H54 (cell line): Measurements from ENCODE around the gene NWD2.

Experiments used
- DNase-seq: peaks from one replicate; pipeline ENCODE4 v3.0.0; 2011; ENCODE audit warnings: low spot score, mixed read lengths; ENCODE audit not compliant: insufficient read length
- FAIRE-seq: peaks from 3 replicates; lab custom pipeline; 2011; peaks lifted over from hg19 to GRCh38; lab: Jason Lieb, UNC
- POLR2A ChIP-seq: IDR thresholded peaks from 2 replicates; pipeline ENCODE4 v1.6.1; 2011; ENCODE audit warnings: low read depth, mild to moderate bottlenecking, low read length

The NWD2 gene

DNA sequence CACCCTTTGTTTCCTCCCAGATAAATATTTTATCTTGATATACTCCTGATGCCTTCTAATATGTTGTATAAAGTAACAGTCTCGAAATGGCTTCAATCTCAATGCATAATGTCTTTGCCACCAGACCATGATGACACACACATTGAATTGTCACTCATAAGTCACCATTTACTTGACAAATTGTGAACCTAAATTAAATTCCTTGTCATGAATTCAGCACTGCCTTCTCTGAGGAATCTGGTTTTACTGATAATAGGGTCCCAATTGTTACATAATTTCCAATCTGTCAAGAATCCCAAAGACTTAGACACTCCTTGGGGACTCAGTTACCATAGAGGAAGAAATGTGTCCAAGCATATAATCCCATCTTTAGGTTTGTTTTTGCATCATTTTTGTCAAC is 82.3 kb downstream of the NWD2 start:
- DNase-seq, result no peak
- FAIRE-seq, result no peak
- no peak for TF ChIP-seq POLR2A

DNA sequence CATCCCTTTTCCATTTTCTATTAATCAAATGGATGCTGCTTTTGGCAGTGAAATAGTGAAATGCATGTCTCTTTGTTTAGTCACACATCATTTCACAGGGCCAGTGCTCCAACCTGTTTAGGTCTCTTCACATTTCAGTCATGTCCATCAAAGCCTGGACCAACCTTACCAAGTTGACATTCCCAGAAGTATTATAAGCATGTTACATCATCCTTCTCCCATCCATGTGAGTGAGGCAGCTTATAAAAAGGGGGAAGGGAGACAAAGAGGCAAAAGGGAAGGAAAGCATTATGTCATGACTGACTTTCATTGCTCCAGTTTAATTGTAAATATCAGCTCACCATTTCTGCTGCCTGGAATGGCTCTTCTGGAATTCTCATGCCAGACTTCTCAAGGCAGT is 94.4 kb downstream of the NWD2 start:
- no peak for DNase-seq
- no peak for FAIRE-seq

DNA sequence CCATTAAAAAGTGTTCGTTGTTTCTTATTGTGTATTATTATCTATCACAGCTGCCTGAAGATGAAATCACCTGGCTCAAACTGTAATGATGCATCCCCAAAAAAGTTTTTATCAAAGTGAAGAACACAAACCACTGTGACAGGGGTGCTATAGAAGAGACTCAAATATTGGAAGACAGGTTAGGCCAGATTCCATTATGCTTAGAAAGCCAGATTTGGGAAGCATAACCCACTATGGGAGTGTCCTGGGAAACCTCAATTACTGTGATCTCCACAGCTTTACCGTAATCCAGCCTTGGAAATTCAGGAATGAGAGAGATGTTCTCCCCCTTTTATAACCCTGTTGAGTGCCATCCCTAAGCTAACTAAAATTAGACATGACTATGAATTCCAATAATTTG is 114.2 kb downstream of the NWD2 start:
- FAIRE-seq (no peak), DNase-seq (no peak)
- no peak for TF ChIP-seq POLR2A

More for the DNA sequence above, 94.4 kb downstream of the NWD2 start:
- no peak for TF ChIP-seq POLR2A

DNA sequence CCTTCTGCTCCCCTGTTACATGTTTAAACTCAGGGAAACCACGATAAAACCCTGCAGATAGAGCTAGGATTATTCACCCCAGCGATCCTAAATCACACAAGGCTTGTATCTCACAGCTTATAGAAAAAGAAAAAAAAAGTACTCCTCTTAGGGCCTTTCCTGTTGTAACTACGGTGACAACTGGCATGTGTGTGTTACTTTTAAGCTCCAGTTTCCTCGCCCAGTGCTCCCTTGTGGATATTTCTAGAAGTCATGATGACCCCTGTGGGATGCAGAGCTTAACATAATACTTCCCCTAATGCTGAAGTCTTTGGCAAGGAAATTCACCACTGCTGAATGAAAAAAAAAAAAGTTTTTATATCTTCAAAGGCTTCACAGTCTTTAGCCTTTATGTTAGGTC is 114.7 kb downstream of the NWD2 start:
- no peak for TF ChIP-seq POLR2A
- DNase-seq, result no peak
- FAIRE-seq, result no peak

DNA sequence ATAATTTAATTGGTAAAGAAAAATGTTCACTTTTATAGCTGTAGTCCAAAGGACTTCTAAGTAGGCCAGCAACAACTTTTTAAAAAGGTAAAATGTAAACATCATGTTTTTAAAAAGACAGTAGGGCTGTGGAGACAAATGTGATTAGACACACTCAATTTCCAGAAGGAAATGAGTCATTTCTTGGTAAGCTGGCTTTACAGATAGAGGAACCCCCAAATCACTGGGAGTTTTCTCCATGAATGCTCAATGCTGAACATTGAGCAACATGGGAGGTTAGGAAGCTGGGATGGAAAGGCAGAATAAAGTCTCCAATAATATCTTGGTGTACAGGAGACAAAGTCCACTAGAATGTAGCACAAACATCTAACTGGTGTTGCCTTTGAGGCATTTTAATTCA is 121.3 kb downstream of the NWD2 start:
- DNase-seq (no peak), FAIRE-seq (no peak)
- TF ChIP-seq POLR2A, result no peak

DNA sequence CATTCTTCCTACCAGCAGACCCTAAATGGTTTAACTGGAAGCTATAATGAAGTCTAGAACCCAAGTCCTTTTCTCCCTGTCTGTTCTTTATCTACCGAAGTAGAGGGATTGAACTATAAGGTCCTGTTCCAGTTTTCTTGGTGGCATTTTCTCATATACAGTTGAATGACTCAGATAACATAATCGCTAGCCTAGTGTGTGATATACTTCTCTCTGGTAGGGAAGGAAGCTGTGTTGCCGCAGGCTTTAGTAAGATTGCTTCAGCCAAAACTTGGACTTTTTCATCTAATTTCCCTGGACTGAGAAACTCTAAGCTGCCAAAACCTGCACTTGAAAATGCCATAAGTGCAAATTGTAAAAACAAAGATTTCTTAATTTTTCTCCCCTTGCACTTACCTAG is 123.4 kb downstream of the NWD2 start:
- DNase-seq, result no peak
- no peak for FAIRE-seq
- no peak for TF ChIP-seq POLR2A

DNA sequence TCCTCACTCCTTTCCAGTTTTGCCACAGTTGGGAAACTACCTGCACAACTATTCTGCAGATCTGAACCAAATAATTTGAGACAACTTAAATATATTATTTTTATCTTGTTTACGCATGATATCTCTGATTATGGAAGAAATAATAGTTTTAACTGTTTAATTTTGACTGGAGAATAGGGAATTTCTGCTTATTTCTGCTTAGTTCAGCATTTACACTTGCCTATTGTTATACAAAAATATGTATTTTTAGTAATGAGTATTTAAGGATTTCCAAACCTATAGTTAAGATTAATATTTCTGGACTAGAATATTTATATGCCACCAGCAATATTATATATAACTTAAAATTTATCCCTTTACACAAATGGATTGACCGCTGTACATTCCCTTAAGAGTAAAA is 125.5 kb downstream of the NWD2 start:
- FAIRE-seq (no peak), DNase-seq (no peak)
- no peak for TF ChIP-seq POLR2A

DNA sequence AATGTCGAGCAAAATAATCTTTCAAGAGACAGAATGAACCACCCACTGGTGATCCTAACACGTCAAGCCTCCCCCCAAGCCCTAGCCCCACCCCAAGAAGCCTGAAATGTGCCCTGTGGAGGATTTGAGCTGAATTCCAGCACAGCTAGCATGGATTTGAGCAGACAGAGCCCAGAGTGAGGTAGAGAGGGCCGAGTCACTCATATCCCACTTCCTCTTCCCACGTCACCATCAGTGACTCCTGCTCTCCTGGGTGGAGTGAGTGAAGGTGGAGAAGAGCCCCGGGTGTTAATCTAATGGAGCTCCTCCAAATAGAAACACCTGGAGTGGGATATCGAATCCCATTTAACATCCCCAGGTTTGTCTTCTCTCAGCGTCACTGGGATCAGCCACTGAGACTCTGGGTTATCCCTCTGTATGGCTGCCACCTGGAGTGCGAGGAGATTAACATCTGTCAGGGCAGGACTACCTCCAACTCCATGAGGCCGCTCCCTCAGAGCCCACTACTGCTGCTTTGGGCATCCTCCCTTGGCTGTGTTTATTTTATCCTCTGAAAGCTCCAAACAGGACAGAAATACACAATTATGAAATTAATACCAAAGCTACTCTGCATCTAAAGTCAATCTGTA is 136.6 kb downstream of the NWD2 start:
- no peak for DNase-seq
- FAIRE-seq, result no peak
- no peak for TF ChIP-seq POLR2A

DNA sequence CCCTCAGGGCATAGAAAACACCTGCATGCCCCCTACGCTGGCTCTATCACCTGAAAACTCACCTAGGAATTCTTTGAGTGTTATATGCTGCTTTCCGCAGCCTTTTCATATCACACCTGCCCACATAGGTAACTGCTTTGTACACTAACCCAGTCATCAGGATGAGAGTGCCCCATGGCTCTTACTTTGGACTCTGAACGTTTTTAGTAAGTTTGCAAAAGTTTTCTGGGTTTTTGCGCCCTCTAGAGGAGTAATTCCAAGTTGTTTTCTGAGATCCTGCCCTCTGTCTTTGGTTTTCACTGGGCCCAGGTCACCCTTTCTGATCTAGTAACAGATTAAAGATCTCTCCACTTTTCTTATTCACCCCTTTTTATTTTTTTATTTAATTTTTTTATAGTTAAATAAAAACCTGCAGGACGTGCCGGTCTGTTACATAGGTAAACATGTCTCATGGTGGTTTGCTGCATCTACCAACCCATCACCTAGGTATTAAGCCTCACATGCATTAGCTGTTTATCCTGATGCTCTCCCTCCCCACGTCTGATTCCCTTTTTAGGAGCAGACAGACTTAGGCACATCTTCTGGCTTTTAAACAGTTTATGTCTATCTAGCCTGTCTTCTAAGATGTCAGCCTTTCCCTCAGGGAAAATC is 139.2 kb downstream of the NWD2 start:
- FAIRE-seq (no peak), DNase-seq (peak; percentile 1)
- no peak for TF ChIP-seq POLR2A

DNA sequence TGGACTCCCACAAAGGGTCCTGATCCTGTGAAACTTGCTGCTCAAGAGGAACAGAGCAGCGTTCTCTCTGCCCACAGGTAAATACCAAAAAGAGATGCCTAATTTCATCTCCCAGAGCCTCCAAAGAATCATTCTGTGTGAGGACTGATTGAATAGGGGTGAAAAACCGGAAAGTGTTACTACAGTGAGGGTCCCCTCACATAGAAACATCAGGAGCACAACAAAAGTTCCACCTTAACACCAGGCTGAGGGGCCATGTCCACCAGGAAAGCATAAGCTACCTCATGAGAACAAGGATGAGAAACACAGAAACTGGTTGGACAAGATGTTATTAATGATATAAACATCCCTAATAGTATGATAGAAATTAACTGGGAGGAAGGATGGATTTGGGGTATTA is 140.9 kb downstream of the NWD2 start:
- FAIRE-seq, result no peak
- TF ChIP-seq POLR2A, result no peak
- no peak for DNase-seq

DNA sequence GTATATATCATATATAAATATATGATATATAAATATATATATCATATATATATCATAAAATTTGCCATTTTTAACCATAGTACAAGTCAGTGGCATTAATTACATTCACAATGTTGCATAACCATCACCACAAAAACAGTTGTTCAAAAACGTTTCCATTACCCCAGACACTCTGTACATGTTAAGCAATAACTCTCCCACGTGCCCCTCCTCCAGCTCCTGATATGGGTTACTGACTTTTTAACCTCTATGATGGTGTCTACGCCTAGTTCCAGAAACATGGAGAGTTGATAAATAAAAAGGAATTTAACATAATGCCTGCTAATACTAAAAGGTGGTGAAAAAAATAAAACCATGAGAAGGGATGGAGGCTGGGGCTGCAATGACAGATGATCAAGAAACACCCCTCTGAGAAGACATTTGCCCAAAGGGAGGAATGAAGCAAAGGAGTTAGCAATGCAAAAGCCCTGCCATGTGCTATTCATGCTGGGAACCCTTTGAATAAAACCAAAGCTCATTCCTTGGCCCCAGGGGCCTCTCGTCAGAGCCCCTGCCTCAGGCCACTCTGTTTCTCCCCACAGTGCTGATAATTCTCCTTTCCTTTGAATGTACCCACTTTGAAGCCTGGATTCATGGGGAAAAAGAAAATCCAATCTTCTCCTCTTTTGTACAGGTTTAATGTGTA is 144.3 kb downstream of the NWD2 start:
- TF ChIP-seq POLR2A, result no peak
- no peak for FAIRE-seq
- DNase-seq, result no peak

DNA sequence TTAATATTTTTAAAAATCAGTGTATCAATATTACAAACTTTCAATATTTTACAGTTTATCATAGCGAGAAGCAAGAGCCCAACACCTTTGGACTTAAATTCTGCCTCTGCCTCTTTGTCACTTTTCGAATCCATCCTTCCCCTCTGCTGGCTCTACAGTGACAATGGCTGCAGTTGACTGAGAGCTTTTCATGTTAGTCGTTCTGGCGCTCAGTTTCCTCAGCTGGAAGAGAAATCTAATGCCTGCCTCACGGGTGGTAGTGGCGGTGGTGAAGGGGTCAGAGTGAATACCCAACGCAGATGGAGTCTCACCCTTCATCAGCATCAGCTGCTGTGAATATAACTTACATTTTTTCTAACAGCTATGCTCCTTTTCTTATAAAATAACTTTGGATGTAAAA is 144.8 kb downstream of the NWD2 start:
- FAIRE-seq, result no peak
- TF ChIP-seq POLR2A, result no peak
- DNase-seq, result no peak

DNA sequence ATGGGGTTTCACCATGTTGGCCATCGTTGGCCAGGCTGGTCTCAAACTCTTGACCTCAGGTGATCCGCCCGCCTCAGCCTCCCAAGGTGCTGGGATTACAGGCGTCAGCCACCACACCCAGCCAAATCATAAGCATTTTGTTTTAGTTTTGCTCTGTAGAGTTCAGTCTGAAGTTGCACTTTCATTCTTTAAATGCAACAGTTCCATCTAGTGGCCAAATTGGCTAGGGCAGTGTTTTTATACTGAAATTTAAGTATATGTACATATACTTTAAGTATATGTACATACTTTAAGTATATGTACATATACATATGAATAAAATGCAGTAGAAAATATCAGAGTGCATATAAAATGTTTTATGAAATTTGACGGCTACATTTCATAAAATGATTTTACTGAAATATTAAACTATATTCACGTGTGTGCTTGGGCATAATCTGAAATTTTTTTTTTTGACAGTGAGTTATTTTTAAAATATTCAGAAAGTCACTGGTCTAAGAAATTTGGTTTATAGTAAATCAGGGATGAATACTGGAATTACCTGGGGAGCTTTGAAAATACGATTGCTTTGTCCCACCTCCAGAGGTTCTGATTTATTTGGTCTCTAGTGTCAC is 145.5 kb downstream of the NWD2 start:
- no peak for DNase-seq
- FAIRE-seq, result no peak
- no peak for TF ChIP-seq POLR2A

DNA sequence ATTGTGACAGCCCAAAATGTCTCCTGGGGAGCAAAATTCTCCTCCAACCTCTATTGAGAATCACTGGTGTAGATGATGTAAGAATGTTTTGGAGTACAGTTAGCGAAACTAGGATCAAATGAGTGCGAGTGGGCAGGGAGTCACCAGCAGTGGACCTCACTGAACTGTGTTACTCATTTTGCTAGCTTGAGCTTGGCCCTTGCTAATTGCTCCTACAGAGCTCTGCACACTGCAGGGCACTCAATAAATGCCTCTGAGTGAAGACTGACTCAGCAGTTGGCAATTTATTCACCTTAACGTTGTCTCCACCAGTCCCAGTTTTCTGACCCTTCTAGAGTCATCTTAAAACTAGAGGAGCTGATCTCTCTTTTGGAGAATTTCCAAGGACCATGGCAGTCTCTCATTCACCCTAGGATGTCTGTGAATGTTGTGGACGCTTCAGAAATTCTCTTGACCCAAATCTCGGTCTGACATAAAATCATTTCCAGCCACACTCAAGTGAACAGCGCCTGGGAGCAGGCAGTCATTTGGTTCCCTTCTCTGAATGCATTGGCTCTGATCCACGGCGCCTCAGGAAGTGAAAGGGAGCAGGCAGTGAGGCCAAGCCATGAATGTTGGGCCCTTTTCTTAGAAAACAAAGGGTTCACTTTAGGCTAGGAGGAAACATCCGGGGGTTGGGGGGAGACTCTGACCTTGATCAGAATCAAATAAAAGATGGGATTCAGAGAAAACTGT is 148.1 kb downstream of the NWD2 start:
- FAIRE-seq (no peak), DNase-seq (peak; percentile 2)
- no peak for TF ChIP-seq POLR2A
